Bronchial epithelial cell (primary cell): Measurements from ENCODE around the gene PROM1. TPM values are rescaled to one million over a fixed set of nuclear protein-coding genes. Genes with fewer than 3 reads are reported as not detected.
A peak's percentile ranks its signal among the peaks of the same experiment; 100 is the strongest.

Experiments
- DNase-seq: peaks from one replicate; pipeline ENCODE4 v3.0.0-alpha.2; 2010; ENCODE audit warnings: low read depth
- FAIRE-seq: peaks from 2 replicates; lab custom pipeline; 2011; peaks lifted over from hg19 to GRCh38; lab: Jason Lieb, UNC
- H3K27me3 ChIP-seq: 2 replicates; pipeline ENCODE4 v1.5.1; 2011; ENCODE audit warnings: low read length; ENCODE audit not compliant: control insufficient read depth, insufficient read depth
- H3K36me3 ChIP-seq: 2 replicates; pipeline ENCODE4 v1.5.1; 2011; ENCODE audit warnings: low read length; ENCODE audit not compliant: control insufficient read depth, insufficient read depth
- H3K4me3 ChIP-seq: 2 replicates; pipeline ENCODE4 v1.5.1; 2011; ENCODE audit warnings: mild to moderate bottlenecking, low read depth, low read length, control low read depth
- CTCF ChIP-seq: IDR thresholded peaks from 2 replicates; pipeline ENCODE4 v1.5.1; 2011; ENCODE audit warnings: mild to moderate bottlenecking, moderate library complexity, low read length, control low read depth, inconsistent platforms; ENCODE audit not compliant: insufficient read depth, severe bottlenecking
- total RNA-seq: library from RNA; depleted of rRNA; stranded (reverse); fragments of >200 nt; gene quantifications from 2 replicates; pipeline ENCODE4 v1.2.1, GENCODE V29; 2014

The PROM1 gene
- total RNA-seq, 1 donor from 2014 or later, result 0.26 TPM

- TF ChIP-seq CTCF, result peak; percentile 12
- no peak for DNase-seq
- no peak for FAIRE-seq
- H3K4me3 ChIP-seq, result no peak overlapping the region
- H3K36me3 ChIP-seq, result no peaks in the 10 kb centered on the region
- H3K27me3 ChIP-seq, result no peaks in the 10 kb centered on the region
Observed at GRCh38 chr4:15964159-15964558, 119.7 kb downstream of the PROM1 start.

- Histone ChIP-seq H3K27me3 (no peaks in the 10 kb centered on the region), H3K4me3 (no peak overlapping the region), H3K36me3 (no peaks in the 10 kb centered on the region)
- DNase-seq (no peak), FAIRE-seq (no peak)
- TF ChIP-seq CTCF, result no peak
Observed at GRCh38 chr4:15963576-15963975, 120.2 kb downstream of the PROM1 start.

- Histone ChIP-seq H3K27me3 (no peaks in the 10 kb centered on the region), H3K4me3 (no peak within 1 kb of the TSS), H3K36me3 (no peaks in the 10 kb centered on the region)
- TF ChIP-seq CTCF, result peak; percentile 56
- DNase-seq (peak; percentile 29), FAIRE-seq (no peak)
Observed at GRCh38 chr4:15963001-15963451, 120.8 kb downstream of the PROM1 start, which contains the start of gene FGFBP2. Gene FGFBP2, minus strand, starts transcription at chr4:15963175. Its CDS starts 46 bp downstream, at chr4:15963129.

- FAIRE-seq (peak; percentile 36), DNase-seq (no peak)
- TF ChIP-seq CTCF, result no peak
- Histone ChIP-seq H3K27me3 (no peaks in the 10 kb centered on the region), H3K4me3 (no peak overlapping the region), H3K36me3 (no peaks in the 10 kb centered on the region)
Observed at GRCh38 chr4:15961781-15962510, 121.9 kb downstream of the PROM1 start.

- no peak for DNase-seq
- no peaks in the 10 kb centered on the region for H3K36me3 ChIP-seq
- no peak for FAIRE-seq
- no peak overlapping the region for H3K4me3 ChIP-seq
- no peaks in the 10 kb centered on the region for H3K27me3 ChIP-seq
- no peak for TF ChIP-seq CTCF
Observed at GRCh38 chr4:15958562-15958961, 125.3 kb downstream of the PROM1 start.
